GM19238 (cell line): ENCODE results near the gene AGO4.
"Not testable (repeated sequence)": the region's sequence is repeated elsewhere in the genome, so short reads cannot be mapped to it uniquely, and the experiment has no call there.

Experiments used
- DNase-seq: peaks from one replicate; pipeline ENCODE4 v3.0.0; 2011; ENCODE audit warnings: low spot score; ENCODE audit not compliant: insufficient read length

Gene AGO4

DNA sequence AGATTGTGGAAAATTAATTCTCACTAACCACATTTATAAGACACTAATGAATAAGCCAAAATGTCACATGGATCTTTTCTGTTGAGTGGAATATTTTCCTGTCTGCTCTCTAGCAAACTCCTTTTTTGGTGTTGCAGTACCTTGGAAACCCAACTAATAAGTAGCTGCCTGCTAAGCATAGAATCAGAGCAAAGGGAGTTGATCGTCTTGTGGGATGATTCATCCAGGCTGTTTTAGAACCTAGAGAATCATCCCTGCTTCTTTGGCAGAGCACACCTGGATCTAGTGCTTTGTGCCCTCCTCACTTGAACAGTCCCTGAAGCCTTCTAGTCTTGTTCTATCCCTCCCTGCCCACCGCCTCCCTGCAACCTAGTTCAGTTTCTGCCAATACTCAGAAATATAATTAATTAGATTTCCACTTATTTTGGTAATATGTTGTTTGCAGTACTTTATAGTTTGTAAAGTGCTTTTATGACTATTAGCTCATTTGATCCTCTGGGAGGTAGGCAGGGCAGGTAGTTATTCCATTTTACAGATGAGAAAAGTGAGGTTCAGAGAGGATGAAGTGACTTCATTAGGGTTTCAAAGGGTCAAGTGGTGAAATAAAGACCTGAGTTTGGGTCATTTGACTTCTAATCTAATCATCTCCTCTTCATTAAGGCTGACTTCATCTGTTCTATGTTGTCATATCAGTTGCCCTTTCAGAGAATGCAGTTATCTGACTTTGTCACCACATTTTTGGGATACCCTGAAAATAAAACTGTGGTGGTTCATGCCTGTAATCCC is 2.5 kb downstream of the AGO4 start:
- no peak for DNase-seq

GRCh38 chr1:35812754-35813153 is 4.9 kb downstream of the AGO4 start:
- DNase-seq, result not testable (repeated sequence)

GRCh38 chr1:35825255-35825654 is 17.4 kb downstream of the AGO4 start:
- no peak for DNase-seq

DNA sequence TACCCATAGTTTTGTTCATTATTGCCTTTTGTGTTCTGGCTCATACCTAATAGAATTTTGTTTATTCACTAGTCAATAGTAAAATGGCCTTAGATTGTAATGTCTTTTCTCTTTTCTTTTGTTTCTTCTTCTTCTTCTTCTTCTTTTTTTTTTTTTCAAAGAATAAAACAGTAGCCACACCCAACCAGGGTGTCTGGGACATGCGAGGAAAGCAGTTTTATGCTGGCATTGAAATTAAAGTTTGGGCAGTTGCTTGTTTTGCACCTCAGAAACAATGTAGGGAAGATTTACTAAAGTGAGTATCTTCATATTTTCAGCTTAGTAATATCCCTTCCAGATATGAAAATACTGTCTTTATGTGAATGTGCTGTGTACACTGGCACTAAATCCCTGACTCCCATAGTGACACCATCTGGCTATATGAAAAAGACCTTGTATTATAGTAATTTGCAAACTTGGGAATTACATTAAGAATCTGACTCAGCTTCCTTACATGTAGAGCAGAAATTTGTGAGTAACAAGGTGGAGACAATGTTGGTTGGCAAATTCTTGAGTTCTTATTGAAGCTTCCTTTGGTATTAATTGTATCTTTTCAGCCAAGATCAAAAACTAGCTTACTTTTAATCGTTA is 24.6 kb downstream of the AGO4 start:
- DNase-seq, result no peak

- no peak for DNase-seq
Observed at GRCh38 chr1:35833395-35833794, 25.6 kb downstream of the AGO4 start.

- DNase-seq, result no peak
Observed at GRCh38 chr1:35834218-35834617, 26.4 kb downstream of the AGO4 start.

GRCh38 chr1:35835398-35835797 is 27.6 kb downstream of the AGO4 start:
- DNase-seq, result no peak

DNA sequence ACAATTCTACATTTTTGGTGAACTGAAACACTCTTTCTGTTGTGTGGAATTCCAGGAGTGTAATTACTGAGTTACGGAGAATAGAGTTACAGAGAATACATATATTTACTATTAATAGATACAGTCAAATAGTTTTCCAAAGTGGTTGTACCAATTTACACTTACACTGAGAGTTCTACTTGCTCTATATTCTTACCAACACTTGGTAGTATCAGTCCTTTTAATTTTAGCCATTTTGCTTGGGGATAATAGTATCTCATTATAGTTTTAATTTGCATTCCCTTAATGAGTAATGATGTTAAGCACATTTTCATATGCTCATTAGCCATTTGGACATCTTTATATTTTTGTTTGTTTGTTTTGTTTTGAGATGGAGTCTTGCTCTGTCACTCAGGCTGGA is 28.9 kb downstream of the AGO4 start:
- no peak for DNase-seq

- DNase-seq, result no peak
Observed at GRCh38 chr1:35838693-35839245, 31.0 kb downstream of the AGO4 start.

GRCh38 chr1:35844826-35845225 is 37.0 kb downstream of the AGO4 start:
- DNase-seq, result no peak

DNA sequence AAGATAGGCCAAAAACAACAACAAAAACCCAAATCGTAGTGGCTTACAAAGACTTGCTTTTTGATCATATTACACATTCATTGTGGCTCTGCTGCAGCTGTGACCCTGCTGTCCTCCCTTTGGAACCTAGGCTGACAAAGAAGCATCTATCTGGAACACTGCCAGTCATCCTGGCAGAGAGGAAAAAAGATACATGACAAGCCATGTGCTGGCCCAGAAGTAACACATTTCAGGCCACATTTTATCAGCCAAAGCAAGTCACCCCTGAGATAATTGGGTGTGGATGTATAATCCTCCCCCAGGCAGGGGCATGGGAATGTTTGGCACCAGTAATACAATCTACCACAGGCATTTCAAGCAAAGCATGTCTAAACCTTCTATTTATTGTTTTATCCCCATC is 38.0 kb downstream of the AGO4 start:
- DNase-seq, result no peak

DNA sequence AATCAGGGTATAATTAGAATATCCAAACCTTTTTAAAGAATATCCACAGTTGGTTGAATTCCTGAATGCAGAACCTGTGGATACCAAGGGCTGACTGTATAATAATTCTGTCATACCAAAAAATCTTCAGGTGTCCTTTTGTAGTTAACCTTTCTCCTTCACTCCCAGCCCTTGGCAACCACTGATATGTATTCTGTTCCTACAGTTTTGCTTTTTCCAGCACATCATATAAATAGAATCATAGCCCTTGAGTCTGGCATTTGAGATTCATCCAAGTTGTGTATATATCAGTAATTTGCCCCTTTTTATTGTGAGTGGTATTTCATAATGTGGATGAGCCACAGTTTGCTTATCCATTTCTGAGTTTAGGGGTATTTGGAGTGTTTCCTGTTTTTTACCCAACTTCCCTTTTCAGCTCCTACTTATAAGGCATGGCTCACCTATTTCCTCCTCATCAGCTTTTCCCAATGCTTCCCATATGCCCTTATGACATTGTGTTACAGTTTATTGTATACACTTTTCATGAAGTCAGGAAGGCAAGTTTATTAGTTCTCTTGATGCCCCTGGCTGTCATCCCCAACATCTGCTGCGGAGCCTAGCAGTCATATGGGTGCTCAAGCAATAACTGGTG is 40.2 kb downstream of the AGO4 start:
- DNase-seq, result no peak

- no peak for DNase-seq
Observed at GRCh38 chr1:35850051-35850450, 42.2 kb downstream of the AGO4 start.

DNA sequence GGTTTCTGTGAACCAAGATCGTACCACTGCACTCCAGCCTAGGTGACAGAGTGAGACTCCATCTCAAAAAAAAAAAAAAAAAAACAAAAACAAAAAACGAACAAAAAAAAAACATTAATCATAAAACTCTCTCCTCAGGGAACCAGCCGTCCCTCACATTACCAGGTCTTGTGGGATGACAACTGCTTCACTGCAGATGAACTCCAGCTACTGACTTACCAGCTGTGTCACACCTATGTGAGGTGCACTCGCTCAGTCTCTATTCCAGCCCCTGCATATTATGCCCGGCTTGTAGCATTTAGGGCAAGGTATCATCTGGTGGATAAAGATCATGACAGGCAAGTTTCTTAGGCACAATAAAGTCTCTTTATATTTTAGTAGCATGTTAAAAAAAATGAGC is 42.9 kb downstream of the AGO4 start:
- no peak for DNase-seq

- no peak for DNase-seq
Observed at GRCh38 chr1:35851132-35851869, 43.5 kb downstream of the AGO4 start.

GRCh38 chr1:35852241-35852640 is 44.4 kb downstream of the AGO4 start:
- DNase-seq, result no peak

GRCh38 chr1:35854989-35855700 is 47.3 kb downstream of the AGO4 start:
- no peak for DNase-seq

- DNase-seq, result no peak
Observed at GRCh38 chr1:35856964-35857363, 49.1 kb downstream of the AGO4 start.

- no peak for DNase-seq
Observed at GRCh38 chr1:35857830-35858229, 50.0 kb downstream of the AGO4 start.

DNA sequence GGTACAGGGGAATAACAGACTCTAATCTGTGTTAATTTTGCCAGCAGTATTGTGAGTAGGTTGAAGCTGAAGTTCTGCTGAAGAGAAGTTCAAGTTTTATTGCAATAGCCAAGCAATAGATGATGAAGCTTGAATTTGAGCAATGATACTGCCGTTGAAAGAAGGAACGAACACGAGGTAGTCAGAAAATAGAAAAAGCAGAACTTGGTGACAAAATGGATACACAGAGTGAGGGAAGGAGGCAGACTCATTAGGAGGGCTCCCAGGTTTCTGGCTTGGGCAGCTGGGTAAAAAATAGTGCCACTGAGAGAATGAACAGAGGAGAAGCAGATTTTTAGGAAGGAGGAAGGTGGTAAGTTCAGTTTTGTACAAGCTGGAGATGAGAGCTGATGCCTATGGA is 52.9 kb downstream of the AGO4 start:
- DNase-seq, result no peak

DNA sequence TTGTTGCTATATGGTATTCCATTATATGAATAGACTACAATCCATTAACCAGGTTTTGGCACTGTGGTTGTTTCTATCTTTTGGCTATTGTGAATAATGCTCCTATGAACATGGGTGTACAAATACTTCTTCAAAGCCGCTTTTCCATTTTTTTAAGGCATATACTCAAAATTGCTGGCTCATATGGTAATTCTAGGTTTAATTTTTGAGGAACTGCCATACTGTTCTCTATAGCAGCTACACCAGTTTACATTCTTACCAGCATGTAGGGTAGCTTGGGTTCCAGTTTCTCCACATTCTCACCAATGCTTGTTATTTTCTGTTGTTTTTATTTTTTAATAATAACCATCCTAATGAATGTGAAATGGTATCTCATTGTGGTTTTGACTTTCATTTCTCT is 55.3 kb downstream of the AGO4 start:
- DNase-seq, result no peak
